ENCODE measurements around the gene RAD51AP2.

The RAD51AP2 gene

GRCh38 chr2:17540093-17540812 is 22.0 kb upstream of the RAD51AP2 start, which contains the start of gene VSNL1:
TSS of gene VSNL1 (plus strand) at chr2:17540696. CDS start at chr2:17592075, 51,379 bp downstream.
- H3K9me3 ChIP-seq (ENCODE audit: control insufficient read depth, insufficient read depth, low read depth, low read length) = no peaks in the 10 kb centered on the region
- no peaks in the 10 kb centered on the region for H3K36me3 ChIP-seq (ENCODE audit: control insufficient read depth in 2 of 2, insufficient read depth in 1 of 2, low read length in 2 of 2)
- peak within 1 kb of the TSS; percentile 31 for H3K4me3 ChIP-seq (ENCODE audit: low read depth, low read length)
- H3K27ac ChIP-seq (ENCODE audit: extremely low read depth, low read depth, low read length) = no peak within 1 kb of the TSS; the same call in 1 of the 2 replicates
- ChIA-PET POLR2A (interaction anchor here (1.4 kb wide), 1 partner anchor 22 kb away, joined by 5 read pairs; the partner anchor contains the start of gene RAD51AP2), CTCF (no interaction called here)
- peaks cover 4% of the 10 kb centered on the region; the same call in 1 of the 2 replicates for H3K4me1 ChIP-seq (ENCODE audit: control insufficient read depth, insufficient read depth, low read length)
- TF ChIP-seq ZBTB17 (tag by site-specific recombination; IDR thresholded peaks at IDR 0.05) = peak; percentile 91
- peak; percentile 44 for TF ChIP-seq SP2 (tag by site-specific recombination; IDR thresholded peaks at IDR 0.05)
- TF ChIP-seq ZNF324 (tag by site-specific recombination; IDR thresholded peaks at IDR 0.05) = no peak
- TF ChIP-seq TCF7L2 (IDR thresholded peaks at IDR 0.05; ENCODE audit: borderline replicate concordance, low read depth, low read length) = no peak
- TF ChIP-seq ZBTB6 (tag by site-specific recombination; IDR thresholded peaks at IDR 0.05) = peak; percentile 40; the same call in 1 of the 2 replicates
- TF ChIP-seq ZNF292 (tag by site-specific recombination; IDR thresholded peaks at IDR 0.05; ENCODE audit: borderline replicate concordance, low read depth) = no peak
- no peak for TF ChIP-seq ZNF596 (tag by site-specific recombination; IDR thresholded peaks at IDR 0.05)
- TF ChIP-seq ZNF670 (tag by site-specific recombination; IDR thresholded peaks at IDR 0.05; ENCODE audit: low read depth) = no peak
- TF ChIP-seq GFI1B (tag by site-specific recombination; IDR thresholded peaks at IDR 0.05) = 0 out of 2 replicates have a peak, but pooled peaks have one; percentile 64
- peak; percentile 55 for TF ChIP-seq OSR2 (tag by site-specific recombination; IDR thresholded peaks at IDR 0.05)
- TF ChIP-seq ZNF302 (tag by site-specific recombination; IDR thresholded peaks at IDR 0.05; ENCODE audit: low read depth) = no peak
- 0 out of 2 replicates have a peak, but pooled peaks have one; percentile 39 for TF ChIP-seq SP3 (tag by site-specific recombination; IDR thresholded peaks at IDR 0.05)
- TF ChIP-seq ZNF544 (tag by site-specific recombination; IDR thresholded peaks at IDR 0.05) = no peak
- TF ChIP-seq PATZ1 (tag by site-specific recombination; IDR thresholded peaks at IDR 0.05) = peak; percentile 86
- TF ChIP-seq HOXC10 (CRISPR knock-in tag; IDR thresholded peaks at IDR 0.05) = no peak
- TF ChIP-seq KLF9 (tag by site-specific recombination; IDR thresholded peaks at IDR 0.05; ENCODE audit: low read depth) = no peak
- TF ChIP-seq ZNF785 (tag by site-specific recombination; IDR thresholded peaks at IDR 0.05) = no peak
- TF ChIP-seq ZNF658 (tag by site-specific recombination; IDR thresholded peaks at IDR 0.05) = no peak
- TF ChIP-seq ZFHX2 (tag by site-specific recombination; conservative IDR thresholded peaks at IDR 0.05) = no peak
- no peak for TF ChIP-seq ZNF529 (tag by site-specific recombination; IDR thresholded peaks at IDR 0.05; ENCODE audit: insufficient replicate concordance)
- TF ChIP-seq ZNF266 (tag by site-specific recombination; IDR thresholded peaks at IDR 0.05; ENCODE audit: low read depth) = no peak
- peak; percentile 40 for TF ChIP-seq ZBTB26 (tag by site-specific recombination; optimal IDR thresholded peaks at IDR 0.05)
- TF ChIP-seq ZNF26 (tag by site-specific recombination; IDR thresholded peaks at IDR 0.05) = no peak
- peak; percentile 66 for TF ChIP-seq ZNF341 (tag by site-specific recombination; IDR thresholded peaks at IDR 0.05; ENCODE audit: low read depth)
- TF ChIP-seq ZBTB20 (tag by site-specific recombination; IDR thresholded peaks at IDR 0.05) = peak; percentile 38; the same call in 1 of the 2 replicates
- TF ChIP-seq ZNF335 (tag by site-specific recombination; conservative IDR thresholded peaks at IDR 0.05) = 0 out of 2 replicates have a peak, but pooled peaks have one; percentile 0
- no peak for TF ChIP-seq ZNF510 (tag by site-specific recombination; IDR thresholded peaks at IDR 0.05; ENCODE audit: insufficient replicate concordance)
- TF ChIP-seq ZNF239 (tag by site-specific recombination; IDR thresholded peaks at IDR 0.05) = no peak
- no peak for TF ChIP-seq ZSCAN18 (tag by site-specific recombination; IDR thresholded peaks at IDR 0.05)
- TF ChIP-seq ZNF18 (tag by site-specific recombination; IDR thresholded peaks at IDR 0.05) = no peak

Data from HEK293 (cell line).